Urinary bladder (tissue), 4 donors: Measurements from ENCODE around the gene SOCS3. TPM values are rescaled to one million over a fixed set of nuclear protein-coding genes. Genes with fewer than 3 reads are reported as not detected.

ENCODE experiments used
- DNase-seq: peaks from one replicate; pipeline ENCODE4 v3.0.0-alpha.2; 2015; ENCODE audit errors: extremely low spot score
- H3K27ac ChIP-seq: one replicate; pipeline ENCODE4 v1.5.1; 2013; ENCODE audit warnings: low read depth, mild to moderate bottlenecking, moderate library complexity
- H3K36me3 ChIP-seq: one replicate; pipeline ENCODE4 v1.6.1; 2013; ENCODE audit warnings: mild to moderate bottlenecking, moderate library complexity; ENCODE audit not compliant: insufficient read depth
- H3K4me1 ChIP-seq: one replicate; pipeline ENCODE4 v1.6.1; 2013; ENCODE audit warnings: mild to moderate bottlenecking, moderate library complexity; ENCODE audit not compliant: insufficient read depth
- H3K4me3 ChIP-seq: one replicate; pipeline ENCODE4 v1.5.1; 2013; ENCODE audit warnings: low read depth, low read length
- WGBS: extraction: QIAGEN DNeasy Blood & Tissue Kit; methylation state at CpG from one replicate; pipeline ENCODE4 v1.1.7; 2013; 5-methylcytosine and 5-hydroxymethylcytosine counted together
- polyA plus RNA-seq: library from polyadenylated mRNA; stranded (reverse); fragments of 200-250 nt; gene quantifications from one replicate; pipeline ENCODE4 v1.2.3, GENCODE V29; 2013
- total RNA-seq: library from RNA; depleted of rRNA; stranded (reverse); fragments of >200 nt; gene quantifications from one replicate; pipeline ENCODE4 v1.2.3, GENCODE V29; 2014
- donor health status: healthy with polysubstance abuse.
- donor health status: healthy.

The SOCS3 gene, protein sequence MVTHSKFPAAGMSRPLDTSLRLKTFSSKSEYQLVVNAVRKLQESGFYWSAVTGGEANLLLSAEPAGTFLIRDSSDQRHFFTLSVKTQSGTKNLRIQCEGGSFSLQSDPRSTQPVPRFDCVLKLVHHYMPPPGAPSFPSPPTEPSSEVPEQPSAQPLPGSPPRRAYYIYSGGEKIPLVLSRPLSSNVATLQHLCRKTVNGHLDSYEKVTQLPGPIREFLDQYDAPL
- 16.5 TPM for total RNA-seq
- polyA plus RNA-seq, result 152 TPM

DNA sequence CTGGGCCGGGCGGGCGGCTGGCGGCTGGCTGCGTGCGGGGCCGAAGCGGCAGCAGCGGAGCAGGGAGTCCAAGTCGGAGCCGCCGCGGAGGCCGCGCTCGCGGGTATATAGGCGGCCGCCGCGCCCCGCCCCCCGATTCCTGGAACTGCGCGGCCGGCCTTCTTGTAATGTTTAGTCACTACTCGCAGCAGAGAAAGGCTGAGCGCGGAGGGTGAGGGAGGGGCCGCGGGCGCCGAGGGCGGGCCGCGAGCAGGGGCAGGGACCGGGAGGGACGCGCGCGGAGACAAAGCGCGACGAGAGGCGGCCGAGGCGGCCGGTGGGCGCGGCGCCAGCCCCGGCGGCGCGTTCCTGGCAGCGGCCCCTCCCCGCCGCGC, at the start of gene SOCS3:
Gene SOCS3 (minus strand): TSS at position 81 of the 374 bp plus-strand sequence. CDS start 982 bp downstream, outside the sequence.
- Histone ChIP-seq H3K4me3 (peak within 1 kb of the TSS; percentile 61), H3K27ac (peak within 1 kb of the TSS; percentile 84), H3K36me3 (no peaks in the 10 kb centered on the region), H3K4me1 (peaks cover 2% of the 10 kb centered on the region)
- DNase-seq, result peak; percentile 82
- WGBS, result under 1% methylated on average over 59 of the region's 59 CpGs

DNA sequence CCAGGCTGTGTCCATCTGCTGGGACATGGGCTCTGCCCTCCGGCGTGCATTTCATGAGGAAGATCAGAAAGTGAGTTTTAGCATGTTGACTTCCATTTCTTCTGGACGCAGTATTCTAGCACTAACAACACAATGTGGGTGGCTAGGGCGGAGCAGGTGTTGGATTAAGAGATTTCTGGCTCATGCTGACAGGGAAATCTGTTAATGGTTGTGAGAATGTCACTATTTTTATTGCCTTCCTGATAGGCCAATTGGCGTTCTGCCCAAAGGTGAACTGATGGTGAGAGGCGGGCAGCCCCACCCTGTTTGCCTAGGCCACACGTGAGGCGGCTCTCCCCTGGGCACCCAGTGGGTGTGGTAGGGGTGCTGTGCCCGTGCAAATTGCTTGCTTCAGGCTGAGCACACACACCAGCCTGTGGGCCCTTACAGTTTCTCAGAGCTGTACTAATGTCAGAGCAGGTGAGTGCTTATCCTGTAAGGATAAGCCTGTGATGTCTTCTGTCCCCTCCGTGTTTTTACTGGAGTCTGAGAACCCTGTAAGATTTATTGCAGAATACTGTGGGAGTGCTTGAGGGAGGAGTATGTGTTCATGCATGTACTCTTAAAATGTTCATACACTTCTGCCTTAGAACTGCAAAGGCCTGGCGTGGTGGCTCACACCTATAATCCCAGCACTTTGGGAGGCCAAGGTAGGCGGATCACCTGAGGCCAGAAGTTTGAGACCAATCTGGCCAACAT, 49.5 kb upstream of the SOCS3 start:
- no peaks in the 10 kb centered on the region for H3K36me3 ChIP-seq
- H3K27ac ChIP-seq, result no peak overlapping the region
- no peak overlapping the region for H3K4me3 ChIP-seq
- no peak for DNase-seq
- 77% methylated on average over 12 of the region's 12 CpGs for WGBS
- H3K4me1 ChIP-seq, result no peaks in the 10 kb centered on the region

DNA sequence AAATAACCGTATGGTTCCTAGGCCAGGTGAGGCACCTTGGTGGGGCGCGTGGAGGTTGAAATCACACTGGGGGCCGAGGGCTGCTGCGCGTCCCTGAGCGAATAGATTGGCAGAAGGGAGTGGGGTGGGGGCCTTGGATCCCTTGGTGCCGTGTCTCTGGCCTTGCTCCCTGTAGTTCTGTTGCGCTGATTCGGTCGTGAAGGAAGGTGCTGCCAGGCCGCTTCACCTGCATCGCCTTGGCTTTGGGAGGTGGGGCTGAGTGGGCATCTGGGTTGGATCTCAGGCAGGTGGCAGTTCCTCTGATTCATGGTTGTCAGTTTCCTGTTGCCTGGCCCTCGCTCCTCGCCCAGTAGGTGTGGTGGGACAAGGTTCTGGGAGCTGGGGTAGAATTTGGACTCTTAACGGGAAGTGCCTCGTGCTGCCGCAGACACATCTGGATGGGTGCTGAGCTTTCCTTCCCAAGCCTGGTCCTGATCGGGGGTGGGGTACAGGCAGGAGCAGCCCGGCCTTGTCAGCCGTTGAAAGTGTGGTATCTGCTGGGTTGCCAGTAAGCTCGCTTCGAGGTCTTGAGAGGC, 48.7 kb upstream of the SOCS3 start:
- H3K36me3 ChIP-seq, result no peaks in the 10 kb centered on the region
- no peak for DNase-seq
- no peak overlapping the region for H3K27ac ChIP-seq
- WGBS, result 89% methylated on average over 23 of the region's 23 CpGs
- no peak overlapping the region for H3K4me3 ChIP-seq
- no peaks in the 10 kb centered on the region for H3K4me1 ChIP-seq

DNA sequence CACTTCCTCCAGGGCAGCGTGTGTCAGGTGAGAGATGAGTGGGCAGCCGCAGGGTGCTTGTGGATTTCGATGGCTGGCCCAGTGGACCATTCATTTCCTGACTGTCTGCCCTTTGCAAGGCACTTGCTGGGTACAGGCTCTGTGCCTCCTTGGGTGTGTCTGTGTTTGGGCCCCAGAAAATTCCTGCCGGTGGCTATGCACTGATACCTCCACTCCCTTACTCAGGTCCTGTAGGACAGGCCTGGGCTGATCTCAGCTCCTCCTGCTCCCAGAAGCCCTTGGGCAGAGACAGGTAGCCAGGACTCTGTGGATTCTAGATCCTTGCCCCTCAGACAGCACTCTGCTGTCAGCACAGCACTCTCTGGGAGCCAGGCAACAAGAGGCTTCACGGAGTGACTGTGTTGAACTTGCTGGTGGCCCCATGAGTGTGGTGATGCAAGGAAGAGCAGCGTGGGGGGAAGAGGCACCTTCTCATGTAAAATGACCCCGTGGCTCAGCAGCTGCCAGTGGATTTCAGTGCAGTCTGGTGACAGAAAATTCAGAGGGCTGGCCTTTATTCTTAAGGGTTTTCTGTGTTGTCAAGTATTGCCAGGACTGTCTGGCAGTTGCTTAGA, 47.6 kb upstream of the SOCS3 start:
- DNase-seq, result no peak
- H3K36me3 ChIP-seq, result peaks cover 3% of the 10 kb centered on the region
- H3K4me3 ChIP-seq, result no peak overlapping the region
- no peak overlapping the region for H3K27ac ChIP-seq
- H3K4me1 ChIP-seq, result no peaks in the 10 kb centered on the region
- WGBS, result 88% methylated on average over 7 of the region's 7 CpGs

DNA sequence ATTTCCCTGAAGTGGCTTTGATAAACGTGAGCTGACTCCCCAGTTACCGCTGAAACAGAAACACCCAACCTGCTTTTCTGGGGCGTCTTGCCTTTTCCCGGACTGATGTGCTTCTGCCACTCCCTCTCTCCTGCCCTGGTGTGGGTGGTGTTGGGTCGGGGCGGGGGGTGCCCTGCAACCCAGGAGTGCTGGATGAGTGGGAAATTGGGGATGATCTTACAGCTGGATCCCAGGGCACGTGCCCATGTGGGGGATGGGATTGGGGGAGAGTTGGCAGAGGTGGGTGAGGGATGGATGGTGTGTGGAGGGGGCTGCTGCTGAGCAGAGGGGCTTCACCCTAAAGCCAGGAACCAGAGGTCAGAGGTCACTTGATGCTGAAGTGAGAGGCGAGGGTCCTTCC, 47.0 kb upstream of the SOCS3 start:
- no peak for DNase-seq
- 87% methylated on average over 8 of the region's 8 CpGs for WGBS
- no peaks in the 10 kb centered on the region for H3K4me1 ChIP-seq
- H3K36me3 ChIP-seq, result peaks cover 3% of the 10 kb centered on the region
- no peak overlapping the region for H3K27ac ChIP-seq
- no peak overlapping the region for H3K4me3 ChIP-seq

DNA sequence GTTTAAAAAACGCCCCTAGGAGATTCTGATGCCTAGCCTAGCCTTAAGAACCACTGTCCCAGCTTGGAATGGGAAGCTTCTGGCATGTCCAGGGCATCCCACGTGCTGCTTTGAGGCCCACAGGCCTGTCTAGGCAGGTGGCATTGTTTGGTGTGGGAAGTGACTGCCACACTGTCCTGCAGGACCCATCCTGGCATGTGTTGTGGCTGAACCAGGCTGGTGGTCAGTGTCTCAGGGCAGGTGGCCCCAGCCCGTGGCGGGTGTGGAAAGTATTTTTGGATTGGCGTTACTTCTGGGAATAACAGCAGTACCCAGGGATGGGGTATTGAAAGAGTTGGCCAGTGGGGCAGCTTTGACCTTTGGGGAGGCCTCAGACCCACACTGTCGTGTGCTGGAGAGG, 46.5 kb upstream of the SOCS3 start:
- Histone ChIP-seq H3K4me1 (no peaks in the 10 kb centered on the region), H3K36me3 (peaks cover 3% of the 10 kb centered on the region), H3K27ac (no peak overlapping the region), H3K4me3 (no peak overlapping the region)
- DNase-seq, result no peak
- WGBS, result 90% methylated on average over 6 of the region's 6 CpGs

DNA sequence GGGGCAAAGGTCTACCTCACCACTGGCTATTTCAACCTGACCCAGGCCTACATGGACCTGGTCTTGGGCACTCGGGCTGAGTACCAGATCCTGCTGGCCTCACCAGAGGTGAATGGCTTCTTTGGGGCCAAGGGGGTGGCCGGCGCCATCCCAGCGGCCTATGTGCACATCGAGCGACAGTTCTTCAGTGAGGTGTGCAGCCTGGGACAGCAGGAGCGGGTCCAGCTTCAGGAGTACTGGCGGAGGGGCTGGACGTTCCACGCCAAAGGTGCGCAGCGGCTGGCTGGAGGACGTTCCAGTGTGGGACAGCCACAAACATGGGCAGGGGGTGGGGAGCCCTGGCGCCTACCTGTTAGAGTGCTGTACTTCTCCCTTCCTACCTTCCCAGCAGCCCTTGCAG, 43.9 kb upstream of the SOCS3 start:
- Histone ChIP-seq H3K36me3 (peaks cover 6% of the 10 kb centered on the region), H3K4me3 (no peak overlapping the region), H3K4me1 (no peaks in the 10 kb centered on the region), H3K27ac (no peak overlapping the region)
- no peak for DNase-seq
- 97% methylated on average over 14 of the region's 14 CpGs for WGBS

DNA sequence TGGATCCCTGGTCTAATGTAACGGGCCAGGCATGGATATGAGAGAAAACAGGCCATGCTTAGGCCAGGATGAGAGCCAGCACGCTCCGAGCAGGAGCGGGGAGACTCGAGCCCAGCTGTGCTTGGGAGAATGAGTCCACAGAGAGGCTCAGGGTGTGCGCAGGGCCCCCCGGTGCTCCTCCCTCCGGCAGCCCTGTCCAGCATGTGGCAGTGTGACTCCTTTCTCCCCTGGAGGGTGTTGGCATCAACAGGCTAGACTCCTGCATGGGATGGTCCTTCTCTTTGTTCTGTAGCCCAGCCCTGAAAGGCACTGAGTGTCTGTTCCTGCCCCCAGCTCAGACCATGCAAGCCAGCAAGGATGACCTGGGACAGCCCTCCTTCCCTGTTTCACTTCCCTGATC, 42.0 kb upstream of the SOCS3 start:
- Histone ChIP-seq H3K4me1 (no peaks in the 10 kb centered on the region), H3K4me3 (no peak overlapping the region), H3K27ac (no peak overlapping the region), H3K36me3 (peaks cover 6% of the 10 kb centered on the region)
- DNase-seq, result no peak
- WGBS, result 83% methylated on average over 8 of the region's 8 CpGs

DNA sequence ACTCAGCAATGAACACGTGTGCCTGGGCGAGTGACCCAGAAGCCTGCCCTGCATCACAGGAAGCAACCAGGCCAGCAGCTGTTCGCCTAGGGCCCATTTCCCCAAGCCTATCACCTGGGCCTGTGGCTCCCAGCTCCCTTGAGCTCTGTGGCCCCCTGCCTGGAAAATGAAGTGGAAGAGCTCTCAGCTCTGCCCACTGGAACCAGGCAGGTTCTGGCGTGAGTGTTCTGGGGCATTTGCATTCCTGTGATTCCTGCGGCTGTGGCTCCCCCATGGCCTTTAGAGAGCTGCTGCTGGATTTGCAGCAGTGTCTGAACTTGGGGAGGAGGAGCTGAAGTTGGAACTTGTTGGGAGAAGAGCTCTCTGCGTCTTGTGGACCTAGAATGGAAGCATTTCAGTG, 41.4 kb upstream of the SOCS3 start:
- H3K4me3 ChIP-seq, result no peak overlapping the region
- H3K4me1 ChIP-seq, result no peaks in the 10 kb centered on the region
- no peak for DNase-seq
- 67% methylated on average over 6 of the region's 6 CpGs for WGBS
- H3K27ac ChIP-seq, result no peak overlapping the region
- peaks cover 6% of the 10 kb centered on the region for H3K36me3 ChIP-seq

DNA sequence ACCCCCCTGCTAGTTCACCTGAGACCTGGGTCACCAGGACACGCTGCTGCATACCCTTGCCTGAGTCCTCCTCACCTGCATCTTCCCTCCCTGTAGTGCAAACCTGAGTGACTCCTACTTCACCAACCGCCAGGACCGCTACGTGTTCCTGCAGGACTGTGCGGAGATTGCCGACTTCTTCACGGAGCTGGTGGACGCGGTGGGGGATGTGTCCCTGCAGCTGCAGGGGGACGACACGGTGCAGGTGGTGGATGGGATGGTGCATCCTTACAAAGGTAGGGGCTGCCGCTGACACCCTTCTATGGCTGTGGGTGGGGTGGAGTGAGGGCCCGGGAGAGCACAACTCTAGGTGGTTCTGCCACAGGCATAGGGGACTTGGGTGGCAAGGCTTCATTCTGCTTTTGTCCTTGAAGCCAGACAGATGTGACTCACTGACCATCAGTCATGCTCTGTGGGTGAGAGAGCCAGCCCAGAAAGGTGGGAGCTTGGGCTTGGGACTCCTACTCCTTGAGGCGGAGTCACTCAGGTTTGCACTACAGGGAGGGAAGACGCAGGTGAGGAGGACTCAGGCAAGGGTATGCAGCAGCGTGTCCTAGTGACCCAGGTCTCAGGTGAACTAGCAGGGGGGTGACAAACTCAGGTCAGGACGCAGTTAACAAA, 40.8 kb upstream of the SOCS3 start:
- no peak for DNase-seq
- no peaks in the 10 kb centered on the region for H3K4me1 ChIP-seq
- no peak overlapping the region for H3K4me3 ChIP-seq
- H3K36me3 ChIP-seq, result peaks cover 6% of the 10 kb centered on the region
- H3K27ac ChIP-seq, result no peak overlapping the region
- 88% methylated on average over 17 of the region's 17 CpGs for WGBS

DNA sequence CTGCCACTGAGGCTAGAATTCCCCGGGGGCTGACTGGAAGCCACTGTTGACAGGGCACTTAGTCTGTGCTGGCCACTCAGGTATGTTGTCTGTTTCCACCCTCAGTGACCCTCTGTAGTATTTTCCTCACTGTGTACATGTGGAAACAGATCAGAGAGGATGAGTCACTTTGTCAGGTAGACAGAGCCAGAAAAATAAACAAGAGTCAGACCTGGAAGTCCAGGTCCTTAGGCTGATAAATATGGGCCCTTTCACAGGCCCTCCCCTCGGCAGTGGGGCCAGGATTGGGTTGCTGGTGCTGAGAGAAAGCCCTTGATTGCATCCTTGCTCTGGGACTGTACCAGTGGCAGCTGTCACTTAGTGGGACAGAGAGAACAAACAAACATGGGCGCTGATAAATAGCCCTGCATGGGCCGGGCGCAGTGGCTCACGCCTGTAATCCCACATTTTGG, 39.8 kb upstream of the SOCS3 start:
- DNase-seq, result no peak
- no peak overlapping the region for H3K27ac ChIP-seq
- H3K4me3 ChIP-seq, result no peak overlapping the region
- 89% methylated on average over 6 of the region's 6 CpGs for WGBS
- H3K4me1 ChIP-seq, result no peaks in the 10 kb centered on the region
- H3K36me3 ChIP-seq, result peaks cover 6% of the 10 kb centered on the region

DNA sequence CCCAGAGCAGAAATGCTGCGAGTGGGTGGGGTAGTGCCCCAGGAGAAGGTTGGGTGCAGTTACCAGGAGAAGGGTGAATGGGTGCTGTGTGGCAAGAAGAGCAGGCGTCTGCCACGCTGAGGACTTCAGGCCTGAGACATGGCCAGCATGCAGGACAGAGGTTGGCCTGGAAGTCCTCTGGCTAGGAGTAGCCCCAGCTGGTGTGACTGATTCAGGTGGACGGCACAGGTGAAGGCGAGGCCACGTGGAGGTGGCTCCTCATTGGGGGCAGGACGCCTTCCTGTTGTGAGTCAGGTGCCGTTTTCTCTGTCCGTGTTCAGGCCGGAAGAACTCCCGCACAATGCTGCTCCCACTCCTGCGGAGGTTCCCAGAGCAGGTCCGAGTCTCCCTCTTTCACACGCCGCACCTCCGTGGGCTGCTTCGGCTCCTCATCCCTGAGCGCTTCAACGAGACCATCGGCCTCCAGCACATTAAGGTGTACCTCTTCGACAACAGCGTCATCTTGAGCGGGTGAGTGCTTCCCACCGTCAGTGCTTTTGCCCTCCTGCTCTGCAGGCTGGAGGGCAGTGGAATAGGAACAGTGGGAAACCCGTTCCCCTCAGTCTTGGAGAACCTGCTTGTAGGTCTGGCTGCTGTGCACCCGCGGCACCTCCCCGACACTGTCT, 39.3 kb upstream of the SOCS3 start:
- H3K27ac ChIP-seq, result no peak overlapping the region
- WGBS, result 92% methylated on average over 28 of the region's 28 CpGs
- no peak overlapping the region for H3K4me3 ChIP-seq
- DNase-seq, result no peak
- no peaks in the 10 kb centered on the region for H3K4me1 ChIP-seq
- peaks cover 6% of the 10 kb centered on the region for H3K36me3 ChIP-seq

DNA sequence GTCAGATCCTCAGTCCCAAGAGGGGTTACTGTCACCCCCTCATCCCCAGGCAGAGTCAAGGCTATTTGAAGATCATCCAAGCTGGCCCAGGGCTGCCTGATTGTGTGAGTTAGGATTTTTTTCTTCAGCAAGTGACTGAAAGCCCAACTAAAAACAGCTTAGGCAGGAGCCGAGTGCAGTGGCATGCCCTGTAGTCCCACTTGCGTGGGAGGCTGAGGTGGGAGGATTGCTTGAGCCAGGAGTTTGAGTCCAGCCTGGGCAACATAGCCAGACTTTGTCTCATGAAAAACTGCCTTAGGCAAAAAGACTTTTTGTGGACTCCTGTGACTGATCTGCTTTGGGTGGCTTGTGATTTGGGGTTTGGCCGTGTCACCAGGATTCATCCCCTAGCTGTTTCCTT, 38.5 kb upstream of the SOCS3 start:
- H3K4me3 ChIP-seq, result no peak overlapping the region
- H3K36me3 ChIP-seq, result peaks cover 6% of the 10 kb centered on the region
- H3K27ac ChIP-seq, result no peak overlapping the region
- no peaks in the 10 kb centered on the region for H3K4me1 ChIP-seq
- DNase-seq, result no peak
- WGBS, result 91% methylated on average over 3 of the region's 3 CpGs
